ENCODE results near the gene DDX1.

DNA sequence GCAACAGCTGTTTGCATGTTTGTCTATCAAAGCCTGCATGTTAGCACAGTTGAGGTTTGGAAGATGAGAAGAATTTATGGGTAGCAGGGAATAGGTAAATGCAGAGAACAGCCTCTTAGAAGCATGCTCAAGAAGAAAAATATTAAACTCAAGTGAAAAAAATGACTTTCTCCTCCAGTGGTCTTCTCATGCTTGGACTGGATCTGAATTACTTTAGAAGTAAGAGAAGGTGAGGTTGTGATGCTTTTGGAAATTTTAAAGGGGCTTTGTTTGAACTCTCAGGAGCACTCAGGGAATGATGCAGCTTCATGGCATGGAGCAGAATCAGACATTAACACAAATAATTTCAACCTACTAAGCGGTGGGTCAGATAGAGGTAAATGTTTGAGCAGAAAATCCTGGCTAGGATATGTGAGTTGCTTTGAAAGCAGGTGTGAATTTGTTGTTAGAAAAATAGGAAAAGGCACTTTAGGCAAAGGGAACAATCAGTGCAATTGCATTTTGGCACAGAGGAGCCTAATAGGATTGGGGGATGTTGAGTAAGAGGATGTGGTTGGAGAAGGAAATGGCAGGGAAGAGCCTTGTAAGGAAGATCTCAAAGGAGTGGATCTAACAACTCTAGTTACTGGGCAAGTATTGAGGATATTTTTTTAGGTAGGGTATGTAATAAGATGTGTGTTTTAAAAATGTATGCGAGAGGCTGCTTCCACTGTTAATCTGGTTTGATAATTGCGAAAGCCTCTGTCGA is 76.3 kb downstream of the DDX1 start:
- TF ChIP-seq, protein P1, sequence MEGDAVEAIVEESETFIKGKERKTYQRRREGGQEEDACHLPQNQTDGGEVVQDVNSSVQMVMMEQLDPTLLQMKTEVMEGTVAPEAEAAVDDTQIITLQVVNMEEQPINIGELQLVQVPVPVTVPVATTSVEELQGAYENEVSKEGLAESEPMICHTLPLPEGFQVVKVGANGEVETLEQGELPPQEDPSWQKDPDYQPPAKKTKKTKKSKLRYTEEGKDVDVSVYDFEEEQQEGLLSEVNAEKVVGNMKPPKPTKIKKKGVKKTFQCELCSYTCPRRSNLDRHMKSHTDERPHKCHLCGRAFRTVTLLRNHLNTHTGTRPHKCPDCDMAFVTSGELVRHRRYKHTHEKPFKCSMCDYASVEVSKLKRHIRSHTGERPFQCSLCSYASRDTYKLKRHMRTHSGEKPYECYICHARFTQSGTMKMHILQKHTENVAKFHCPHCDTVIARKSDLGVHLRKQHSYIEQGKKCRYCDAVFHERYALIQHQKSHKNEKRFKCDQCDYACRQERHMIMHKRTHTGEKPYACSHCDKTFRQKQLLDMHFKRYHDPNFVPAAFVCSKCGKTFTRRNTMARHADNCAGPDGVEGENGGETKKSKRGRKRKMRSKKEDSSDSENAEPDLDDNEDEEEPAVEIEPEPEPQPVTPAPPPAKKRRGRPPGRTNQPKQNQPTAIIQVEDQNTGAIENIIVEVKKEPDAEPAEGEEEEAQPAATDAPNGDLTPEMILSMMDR (conservative IDR thresholded peaks at IDR 0.05; ENCODE audit: low read length): no peak
- no peak for TF ChIP-seq EZH2phosphoT487 (IDR thresholded peaks at IDR 0.05; ENCODE audit: borderline replicate concordance, low read depth, low read length)
